Spinal cord (tissue), 10 donors: Measurements from ENCODE around the gene MMS19. TPM values are rescaled to one million over a fixed set of nuclear protein-coding genes. Genes with fewer than 3 reads are reported as not detected.

Source experiments
- DNase-seq, 6 donors: peaks; one replicate each; pipeline versions ENCODE4 v3.0.0 to v3.0.0-alpha.2; 2013 to 2015; ENCODE audit warnings: low spot score in 6 of 6, low read depth in 4 of 6
- H3K27ac ChIP-seq: one replicate; pipeline ENCODE4 v1.5.1; 2013; ENCODE audit warnings: low read depth, low read length, control low read depth
- H3K27me3 ChIP-seq: one replicate; pipeline ENCODE4 v1.6.1; 2013; ENCODE audit warnings: low read length; ENCODE audit not compliant: control insufficient read depth, insufficient read depth
- H3K36me3 ChIP-seq: one replicate; pipeline ENCODE4 v1.6.1; 2013; ENCODE audit warnings: low read length; ENCODE audit not compliant: control insufficient read depth, insufficient read depth
- H3K4me1 ChIP-seq: one replicate; pipeline ENCODE4 v1.6.1; 2013; ENCODE audit warnings: low read length; ENCODE audit not compliant: control insufficient read depth, insufficient read depth
- H3K4me3 ChIP-seq: one replicate; pipeline ENCODE4 v1.5.1; 2013; ENCODE audit warnings: low read depth, low read length, control low read depth
- H3K9me3 ChIP-seq: one replicate; pipeline ENCODE4 v1.6.1; 2013; ENCODE audit warnings: low read length; ENCODE audit not compliant: control insufficient read depth, insufficient read depth
- WGBS: methylation state at CpG from one replicate; pipeline ENCODE4 v1.1.5; 2013; ENCODE audit warnings: missing lambda C conversion rate; ENCODE audit not compliant: insufficient coverage; 5-methylcytosine and 5-hydroxymethylcytosine counted together
- polyA plus RNA-seq, 2 donors: library from polyadenylated mRNA; unstranded; fragments of 120-200 nt; gene quantifications; one replicate each; pipeline ENCODE4 v1.2.1, GENCODE V29; 2013; ENCODE audit not compliant: insufficient read length in 2 of 2
- total RNA-seq, 2 donors: library from RNA; depleted of rRNA in 1 of 2; stranded (reverse); fragments of 120-200 nt in 1 of 2; fragments of >200 nt in 1 of 2; gene quantifications; one replicate each; pipeline versions ENCODE4 v1.2.3 to v1.2.4, GENCODE V29; 2013 to 2014
- donor health status: healthy.

MMS19 gene
- total and polyA plus RNA-seq, 4 donors, result 63.6 to 84.3 (median 68.9) TPM

DNA sequence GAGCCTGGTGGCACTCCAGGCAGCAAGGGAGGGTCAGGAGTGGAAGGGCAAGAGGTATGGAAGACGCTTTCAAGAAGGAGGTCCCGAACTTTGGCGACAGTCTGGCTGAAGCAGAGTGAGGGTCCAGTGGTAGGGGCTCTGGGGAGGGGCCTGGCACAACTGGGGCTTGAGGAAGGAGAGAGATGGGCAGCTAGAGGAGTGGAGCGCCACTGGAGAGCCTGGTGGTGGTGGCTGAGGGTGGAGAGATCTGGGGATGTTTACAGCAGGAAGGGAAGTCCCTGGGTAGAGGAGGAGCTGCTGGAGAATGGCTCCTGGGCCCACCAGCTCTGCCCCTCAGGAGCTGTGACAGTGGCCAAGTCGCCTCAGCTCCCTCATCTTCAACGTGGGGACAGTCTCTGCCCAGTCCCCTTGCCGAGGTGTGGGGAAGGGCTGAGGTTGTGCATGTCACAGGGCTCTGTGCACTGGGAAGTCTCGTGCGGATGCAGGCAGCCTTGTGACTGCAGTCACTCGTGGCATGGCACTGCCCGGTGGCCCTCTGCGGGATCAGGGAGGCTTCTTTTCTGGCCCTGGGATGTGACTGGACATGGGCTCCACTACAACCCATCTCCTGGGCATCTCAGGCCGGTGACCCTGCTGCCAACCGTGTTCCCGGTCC, 19.0 kb upstream of the MMS19 start:
- Histone ChIP-seq H3K4me3 (no peak overlapping the region), H3K9me3 (no peaks in the 10 kb centered on the region), H3K27me3 (no peaks in the 10 kb centered on the region), H3K27ac (no peak overlapping the region), H3K4me1 (peaks cover 60% of the 10 kb centered on the region), H3K36me3 (peaks cover 3% of the 10 kb centered on the region)
- DNase-seq, result no peak
- 87% methylated on average over 12 of the region's 15 CpGs for WGBS

DNA sequence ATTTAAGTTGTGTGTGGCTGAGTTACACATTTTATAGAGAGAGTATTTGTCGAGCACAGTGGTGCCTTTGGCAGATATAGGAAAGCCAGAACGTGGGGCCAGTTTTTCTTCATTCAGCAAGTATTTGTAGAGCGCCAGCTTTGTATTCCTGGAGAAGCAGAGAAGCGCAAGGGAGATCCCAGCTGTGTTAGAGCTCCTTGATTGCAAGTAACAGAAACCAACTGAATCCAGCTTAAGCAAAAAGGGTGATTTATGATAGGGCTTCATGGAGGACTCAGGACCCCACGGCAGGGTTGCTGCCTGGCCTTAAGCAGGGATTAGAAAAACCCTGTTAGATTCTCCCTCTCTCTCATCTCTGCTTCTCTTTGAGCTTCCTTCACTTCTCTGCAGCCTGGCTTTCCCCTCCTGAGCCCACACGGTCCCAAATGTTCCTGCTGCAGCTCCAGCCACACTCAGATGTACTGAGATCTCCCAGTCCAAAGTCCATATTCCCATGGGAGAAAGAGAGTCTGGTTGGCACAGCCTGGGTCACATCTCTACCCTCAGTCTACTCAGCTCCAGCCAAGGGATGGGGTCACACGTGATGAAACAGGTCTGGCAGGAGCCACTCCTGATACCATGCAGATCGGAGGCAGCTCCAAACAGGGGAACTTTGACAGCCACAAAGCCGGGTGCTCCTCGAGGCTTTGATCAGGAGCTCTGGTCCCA, 17.2 kb upstream of the MMS19 start:
- H3K4me3 ChIP-seq, result no peak overlapping the region
- H3K27ac ChIP-seq, result peak overlapping the region; percentile 40
- WGBS, result 46% methylated on average over 8 of the region's 10 CpGs
- H3K4me1 ChIP-seq, result peaks cover 56% of the 10 kb centered on the region
- no peaks in the 10 kb centered on the region for H3K9me3 ChIP-seq
- DNase-seq, result peak in 3 of 6 donors; percentile 35 to 62 (median 55)
- H3K36me3 ChIP-seq, result peaks cover 3% of the 10 kb centered on the region
- no peaks in the 10 kb centered on the region for H3K27me3 ChIP-seq

DNA sequence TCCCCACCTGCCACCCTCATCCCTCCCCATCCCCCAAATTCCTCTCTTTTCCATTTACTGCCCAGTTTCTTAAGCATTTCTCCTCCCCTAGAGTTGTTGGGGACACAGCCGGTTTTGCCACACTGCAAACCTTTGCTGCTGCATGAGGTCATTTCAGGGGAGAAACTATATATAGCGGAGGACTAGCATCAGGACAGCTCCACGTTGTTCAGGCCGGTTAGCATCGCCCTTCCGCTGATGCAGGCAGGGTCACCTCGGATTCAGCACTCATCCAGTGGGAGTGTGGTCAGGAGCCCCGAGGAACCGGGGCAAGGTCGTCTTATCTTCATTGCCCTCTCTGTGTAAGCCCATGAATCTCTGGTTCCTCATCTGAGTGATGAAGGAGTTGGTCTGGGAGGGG, 16.1 kb upstream of the MMS19 start:
- no peak for DNase-seq
- H3K4me3 ChIP-seq, result no peak overlapping the region
- H3K36me3 ChIP-seq, result peaks cover 3% of the 10 kb centered on the region
- H3K9me3 ChIP-seq, result no peaks in the 10 kb centered on the region
- no peaks in the 10 kb centered on the region for H3K27me3 ChIP-seq
- no peak overlapping the region for H3K27ac ChIP-seq
- WGBS, result 91% methylated on average over 10 of the region's 10 CpGs
- H3K4me1 ChIP-seq, result peaks cover 56% of the 10 kb centered on the region

DNA sequence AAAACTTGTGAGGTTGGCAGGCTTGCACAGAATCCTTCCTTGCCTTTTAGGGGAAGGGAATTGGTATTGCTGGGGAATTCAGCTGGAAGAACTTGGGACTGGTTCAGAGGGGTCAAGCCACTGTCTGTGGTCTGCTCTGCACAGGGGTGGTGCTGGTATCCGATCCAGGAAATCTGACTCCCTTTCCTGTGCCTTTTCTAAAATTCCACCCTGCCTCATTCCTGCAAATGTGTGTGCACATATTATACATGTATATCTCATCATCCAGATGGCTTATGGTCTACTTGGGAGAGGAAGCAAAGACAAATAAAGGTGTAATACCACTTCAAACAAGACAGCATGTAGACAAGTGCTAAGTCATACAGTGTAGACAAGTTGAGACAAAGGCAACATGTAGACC, 14.8 kb upstream of the MMS19 start:
- H3K4me1 ChIP-seq, result peaks cover 47% of the 10 kb centered on the region
- H3K4me3 ChIP-seq, result no peak overlapping the region
- H3K36me3 ChIP-seq, result peaks cover 3% of the 10 kb centered on the region
- WGBS, result no CpG with 5 or more reads among the region's 1 CpG
- DNase-seq, result no peak
- no peak overlapping the region for H3K27ac ChIP-seq
- no peaks in the 10 kb centered on the region for H3K27me3 ChIP-seq
- H3K9me3 ChIP-seq, result no peaks in the 10 kb centered on the region

DNA sequence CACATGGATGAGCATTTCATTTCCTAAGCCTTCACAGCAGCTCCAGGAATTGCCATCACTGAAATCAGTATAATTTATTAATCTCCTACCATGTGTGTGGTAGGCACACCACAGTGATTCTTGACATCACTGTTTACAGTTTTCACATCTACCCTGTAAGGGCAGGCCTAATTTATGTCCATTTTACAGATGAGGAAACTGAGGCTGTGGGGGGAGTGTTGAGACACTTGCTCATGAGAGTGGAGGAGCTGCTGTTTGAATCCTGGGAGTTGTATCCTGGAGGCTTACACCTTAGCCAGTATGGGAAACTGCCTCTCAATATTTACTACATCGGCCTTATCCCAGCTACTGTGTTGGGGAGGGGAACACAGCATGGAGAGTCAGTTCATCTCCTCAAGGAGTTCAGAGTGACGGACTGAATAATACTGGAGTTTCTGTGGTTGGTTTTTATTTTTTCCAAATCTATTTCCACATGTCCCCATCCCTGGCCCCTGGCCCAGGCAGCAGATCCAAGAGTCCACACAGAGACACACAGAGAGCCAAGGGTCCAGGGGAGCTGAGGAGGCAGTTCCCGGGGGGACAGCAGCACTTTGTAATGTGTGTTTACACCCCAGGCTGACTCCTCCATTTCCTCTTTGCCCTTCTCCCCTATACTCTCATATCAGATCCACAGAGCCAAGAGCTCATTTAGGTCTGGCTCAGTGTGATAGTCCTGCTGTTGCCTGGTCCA, 13.7 kb upstream of the MMS19 start:
- DNase-seq, result no peak
- no peaks in the 10 kb centered on the region for H3K27me3 ChIP-seq
- H3K4me1 ChIP-seq, result peaks cover 36% of the 10 kb centered on the region
- no peaks in the 10 kb centered on the region for H3K36me3 ChIP-seq
- H3K9me3 ChIP-seq, result no peaks in the 10 kb centered on the region
- H3K4me3 ChIP-seq, result no peak overlapping the region
- H3K27ac ChIP-seq, result no peak overlapping the region
- 67% methylated on average over 1 of the region's 3 CpGs for WGBS

DNA sequence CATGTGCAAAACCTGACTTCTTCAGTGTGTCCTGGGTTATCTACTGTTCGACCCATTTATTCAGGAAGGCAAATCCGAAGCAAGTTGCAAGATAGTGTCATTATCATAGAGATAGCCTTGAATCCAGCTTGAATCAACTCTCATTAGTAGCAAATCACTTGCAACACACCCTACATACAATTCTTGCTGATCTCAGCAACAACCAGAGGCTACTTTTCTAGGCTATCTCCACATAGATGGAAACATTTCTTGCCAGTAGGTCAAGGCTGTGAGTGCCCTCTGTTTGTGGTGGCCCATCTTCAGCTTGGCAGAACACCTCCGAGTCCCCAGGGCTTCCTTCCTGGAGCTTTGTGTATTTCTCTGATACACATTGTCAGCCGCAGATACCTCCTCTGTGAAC, 12.5 kb upstream of the MMS19 start:
- H3K4me1 ChIP-seq, result peaks cover 24% of the 10 kb centered on the region
- 90% methylated on average over 4 of the region's 4 CpGs for WGBS
- H3K4me3 ChIP-seq, result no peak overlapping the region

DNA sequence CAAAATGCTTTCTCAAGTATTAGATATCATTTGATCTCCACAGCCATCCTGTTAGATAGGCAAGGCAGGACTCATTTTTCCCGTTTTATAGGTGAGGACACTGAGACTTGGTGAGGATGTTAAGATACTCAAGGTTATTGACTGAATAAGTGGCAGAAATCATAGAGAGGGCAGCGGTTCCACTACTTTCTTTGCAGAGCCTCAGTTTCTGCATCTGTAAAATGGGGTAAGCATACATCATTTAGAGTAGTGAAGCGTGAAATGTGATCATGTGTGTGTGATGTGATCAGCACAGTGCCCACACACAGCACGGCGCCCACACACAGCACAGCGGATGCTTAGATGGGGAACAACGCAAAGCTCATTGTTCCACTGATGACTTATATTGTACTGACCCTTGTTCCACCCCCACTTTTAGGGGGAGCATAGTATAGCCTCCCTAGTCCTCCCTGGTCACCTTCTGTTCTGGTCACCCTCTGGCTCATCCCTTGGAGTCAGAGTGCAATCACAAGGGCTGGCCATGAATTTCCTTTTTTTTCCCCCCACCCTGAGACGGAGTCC, 11.0 kb upstream of the MMS19 start:
- Histone ChIP-seq H3K4me1 (peaks cover 11% of the 10 kb centered on the region), H3K36me3 (no peaks in the 10 kb centered on the region), H3K9me3 (no peaks in the 10 kb centered on the region), H3K4me3 (no peak overlapping the region), H3K27me3 (peaks cover 2% of the 10 kb centered on the region), H3K27ac (no peak overlapping the region)
- WGBS, result 91% methylated on average over 7 of the region's 8 CpGs
- no peak for DNase-seq

More for the DNA sequence above, 12.5 kb upstream of the MMS19 start:
- no peaks in the 10 kb centered on the region for H3K27me3 ChIP-seq
- no peaks in the 10 kb centered on the region for H3K9me3 ChIP-seq
- H3K36me3 ChIP-seq, result no peaks in the 10 kb centered on the region
- no peak for DNase-seq
- no peak overlapping the region for H3K27ac ChIP-seq

DNA sequence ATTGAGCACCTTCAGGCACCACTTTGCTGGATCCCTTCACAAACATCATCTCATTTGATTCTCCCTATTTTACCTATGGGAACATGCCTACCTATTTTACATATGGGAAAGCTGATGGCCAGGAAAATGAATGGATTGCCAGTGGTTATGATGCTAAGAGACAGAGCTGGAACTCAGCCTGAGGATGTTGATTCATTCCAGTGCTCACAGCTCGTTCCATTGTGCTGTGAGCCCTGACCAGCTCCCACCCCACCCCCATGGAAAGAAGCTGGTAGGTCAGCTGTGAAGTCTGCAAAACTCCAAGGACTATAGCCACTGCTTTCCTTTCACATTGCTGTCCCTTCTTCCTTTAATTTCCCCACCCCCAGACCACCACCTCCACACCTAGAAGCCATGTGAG, 10.1 kb upstream of the MMS19 start:
- no peaks in the 10 kb centered on the region for H3K36me3 ChIP-seq
- H3K27ac ChIP-seq, result no peak overlapping the region
- no CpG with 5 or more reads among the region's 1 CpG for WGBS
- H3K27me3 ChIP-seq, result peaks cover 2% of the 10 kb centered on the region
- H3K4me1 ChIP-seq, result peaks cover 5% of the 10 kb centered on the region
- no peak for DNase-seq
- H3K4me3 ChIP-seq, result no peak overlapping the region
- H3K9me3 ChIP-seq, result no peaks in the 10 kb centered on the region

DNA sequence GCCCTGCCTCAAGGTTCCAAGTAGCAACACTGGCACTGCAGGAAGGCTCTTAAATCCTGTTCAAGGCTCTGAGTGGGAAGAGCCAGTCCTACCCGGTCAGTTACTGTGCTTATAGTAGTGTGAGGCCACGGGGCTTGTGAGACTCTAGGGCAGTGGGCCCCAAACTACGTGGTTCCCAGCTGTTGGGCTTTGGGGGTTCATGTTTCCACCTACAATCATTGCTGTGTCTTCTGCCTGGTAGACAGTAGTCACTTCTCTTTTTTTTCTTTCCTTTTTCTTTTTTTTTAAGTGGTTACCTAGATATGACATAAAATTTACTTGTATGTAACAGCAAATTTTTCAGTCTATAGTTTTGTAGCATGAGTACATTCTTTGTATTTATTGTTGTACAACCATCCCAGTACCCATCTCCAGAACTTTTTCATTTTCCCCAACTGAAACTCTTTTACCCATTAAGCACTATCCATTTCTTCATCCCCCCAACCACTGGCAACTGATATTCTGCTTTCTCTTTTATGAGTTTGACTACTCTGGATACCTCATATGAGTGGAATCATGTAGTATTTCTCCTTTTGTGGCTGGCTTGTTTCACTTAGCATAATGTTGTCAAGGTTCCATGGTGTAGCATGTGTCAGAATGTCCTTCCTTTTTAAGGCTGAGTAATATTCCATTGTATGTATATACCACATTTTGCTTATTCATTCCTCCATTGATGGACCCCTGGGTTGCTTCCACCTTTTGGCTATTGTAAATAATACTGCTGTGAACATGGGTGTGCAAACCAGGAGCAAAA, 8.2 kb upstream of the MMS19 start:
- H3K4me1 ChIP-seq, result no peaks in the 10 kb centered on the region
- H3K4me3 ChIP-seq, result no peak overlapping the region
- no peaks in the 10 kb centered on the region for H3K36me3 ChIP-seq
- H3K9me3 ChIP-seq, result no peaks in the 10 kb centered on the region
- peaks cover 2% of the 10 kb centered on the region for H3K27me3 ChIP-seq
- H3K27ac ChIP-seq, result no peak overlapping the region
- WGBS, result 66% methylated on average over 2 of the region's 3 CpGs
- no peak for DNase-seq
